Loucy (cell line): ENCODE data around the gene NPC1.

Experiments
- EZH2phosphoT487 ChIP-seq: fragments of 200-600 bp; IDR thresholded peaks from 2 replicates; pipeline ENCODE4 v1.6.1; 2018; ENCODE audit warnings: antibody characterized with exemption, mild to moderate bottlenecking, moderate library complexity, borderline replicate concordance
- TF ChIP-seq, protein P1 (sequence below): fragments of 200-600 bp; sonication (generic); conservative IDR thresholded peaks from 2 replicates; pipeline ENCODE4 v1.5.1; 2014; ENCODE audit warnings: mild to moderate bottlenecking, antibody characterized with exemption, low read length

DNA sequence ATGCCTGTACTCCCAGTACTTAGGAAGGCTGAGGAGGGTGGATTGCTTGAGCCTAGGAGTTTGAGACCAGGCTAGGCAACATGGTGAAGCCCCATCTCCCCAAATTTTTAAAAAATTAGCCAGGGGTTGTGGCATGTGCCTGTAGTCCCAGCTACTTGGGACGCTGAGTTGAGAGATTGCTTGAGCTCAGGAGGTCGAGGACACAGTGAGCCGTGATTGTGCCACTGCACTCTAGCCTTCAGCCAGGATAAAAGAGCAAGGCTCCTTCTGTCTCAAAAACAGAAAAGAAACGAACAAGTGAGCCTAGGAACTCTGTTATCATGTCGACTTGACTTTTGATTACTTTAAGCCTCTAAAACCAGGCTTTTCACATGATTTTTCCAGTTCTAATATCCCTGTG is 13.7 kb downstream of the NPC1 start:
- TF ChIP-seq, protein P1, sequence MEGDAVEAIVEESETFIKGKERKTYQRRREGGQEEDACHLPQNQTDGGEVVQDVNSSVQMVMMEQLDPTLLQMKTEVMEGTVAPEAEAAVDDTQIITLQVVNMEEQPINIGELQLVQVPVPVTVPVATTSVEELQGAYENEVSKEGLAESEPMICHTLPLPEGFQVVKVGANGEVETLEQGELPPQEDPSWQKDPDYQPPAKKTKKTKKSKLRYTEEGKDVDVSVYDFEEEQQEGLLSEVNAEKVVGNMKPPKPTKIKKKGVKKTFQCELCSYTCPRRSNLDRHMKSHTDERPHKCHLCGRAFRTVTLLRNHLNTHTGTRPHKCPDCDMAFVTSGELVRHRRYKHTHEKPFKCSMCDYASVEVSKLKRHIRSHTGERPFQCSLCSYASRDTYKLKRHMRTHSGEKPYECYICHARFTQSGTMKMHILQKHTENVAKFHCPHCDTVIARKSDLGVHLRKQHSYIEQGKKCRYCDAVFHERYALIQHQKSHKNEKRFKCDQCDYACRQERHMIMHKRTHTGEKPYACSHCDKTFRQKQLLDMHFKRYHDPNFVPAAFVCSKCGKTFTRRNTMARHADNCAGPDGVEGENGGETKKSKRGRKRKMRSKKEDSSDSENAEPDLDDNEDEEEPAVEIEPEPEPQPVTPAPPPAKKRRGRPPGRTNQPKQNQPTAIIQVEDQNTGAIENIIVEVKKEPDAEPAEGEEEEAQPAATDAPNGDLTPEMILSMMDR: no peak
- no peak for TF ChIP-seq EZH2phosphoT487
